ENCODE measurements around the gene RASSF3. TPM values are rescaled to one million over a fixed set of nuclear protein-coding genes. Genes with fewer than 3 reads are reported as not detected.

Gene RASSF3
- total RNA-seq, 1 donor from 2014 or later = 18.1 TPM

DNA sequence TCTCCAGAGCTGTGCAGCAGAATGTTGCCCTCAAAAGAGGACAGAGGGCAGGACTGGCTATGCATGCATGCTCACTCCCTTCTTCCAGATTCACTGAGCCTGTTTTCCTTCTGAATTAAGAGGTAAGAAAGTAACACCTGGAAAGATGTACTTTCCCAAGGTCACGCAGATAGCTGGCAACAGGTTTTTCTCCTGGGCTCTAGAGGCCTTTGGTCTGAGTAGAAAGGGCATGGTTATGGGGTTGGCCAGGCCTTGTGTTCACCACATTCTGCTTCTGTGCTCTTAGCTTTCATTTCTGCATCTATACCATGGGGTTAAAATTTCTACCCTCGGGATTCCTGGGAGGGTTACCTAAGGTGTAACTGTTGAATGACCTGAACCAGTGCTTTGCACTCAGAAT lies 57.5 kb downstream of the RASSF3 start:
- H3K27ac Mint-ChIP-seq (ENCODE audit: unreplicated experiment) = no peak overlapping the region
- H3K36me3 Mint-ChIP-seq (ENCODE audit: low read depth) = no peaks in the 10 kb centered on the region
- TF ChIP-seq CTCF (conservative IDR thresholded peaks at IDR 0.05) = no peak
- no peak for DNase-seq (ENCODE audit: low read depth, low spot score)
- H3K9me3 Mint-ChIP-seq = no peaks in the 10 kb centered on the region
- H3K4me3 Mint-ChIP-seq = no peak overlapping the region
- H3K27me3 Mint-ChIP-seq (ENCODE audit: low read depth) = no peaks in the 10 kb centered on the region
- H3K4me1 Mint-ChIP-seq = peaks cover 43% of the 10 kb centered on the region

- Mint-ChIP-seq H3K9me3 (no peaks in the 10 kb centered on the region), H3K27me3 (ENCODE audit: low read depth) (no peaks in the 10 kb centered on the region), H3K4me1 (peaks cover 53% of the 10 kb centered on the region), H3K36me3 (ENCODE audit: low read depth) (no peaks in the 10 kb centered on the region), H3K4me3 (no peak overlapping the region), H3K27ac (ENCODE audit: unreplicated experiment) (peak overlapping the region; percentile 5)
- no peak for DNase-seq (ENCODE audit: low read depth, low spot score)
- no peak for TF ChIP-seq CTCF (conservative IDR thresholded peaks at IDR 0.05)
These were observed 59.1 kb downstream of the RASSF3 start for GRCh38 chr12:64669270-64669842.

GRCh38 chr12:64670019-64670418 lies 59.7 kb downstream of the RASSF3 start:
- H3K27ac Mint-ChIP-seq (ENCODE audit: unreplicated experiment) = no peak overlapping the region
- H3K36me3 Mint-ChIP-seq (ENCODE audit: low read depth) = no peaks in the 10 kb centered on the region

GRCh38 chr12:64670919-64671639 lies 60.8 kb downstream of the RASSF3 start:
- H3K4me1 Mint-ChIP-seq = peaks cover 49% of the 10 kb centered on the region
- no peaks in the 10 kb centered on the region for H3K9me3 Mint-ChIP-seq
- no peak overlapping the region for H3K4me3 Mint-ChIP-seq
- no peak for DNase-seq (ENCODE audit: low read depth, low spot score)
- H3K27me3 Mint-ChIP-seq (ENCODE audit: low read depth) = no peaks in the 10 kb centered on the region
- H3K36me3 Mint-ChIP-seq (ENCODE audit: low read depth) = no peaks in the 10 kb centered on the region
- no peak overlapping the region for H3K27ac Mint-ChIP-seq (ENCODE audit: unreplicated experiment)
- no peak for TF ChIP-seq CTCF (conservative IDR thresholded peaks at IDR 0.05)

More at GRCh38 chr12:64670019-64670418, 59.7 kb downstream of the RASSF3 start:
- Mint-ChIP-seq H3K27me3 (ENCODE audit: low read depth) (no peaks in the 10 kb centered on the region), H3K9me3 (no peaks in the 10 kb centered on the region), H3K4me3 (no peak overlapping the region), H3K4me1 (peaks cover 56% of the 10 kb centered on the region)
- TF ChIP-seq CTCF (conservative IDR thresholded peaks at IDR 0.05) = peak; percentile 22
- no peak for DNase-seq (ENCODE audit: low read depth, low spot score)

GRCh38 chr12:64671681-64672080 lies 61.4 kb downstream of the RASSF3 start:
- no peak for TF ChIP-seq CTCF (conservative IDR thresholded peaks at IDR 0.05)
- no peaks in the 10 kb centered on the region for H3K27me3 Mint-ChIP-seq (ENCODE audit: low read depth)
- no peaks in the 10 kb centered on the region for H3K9me3 Mint-ChIP-seq
- H3K4me1 Mint-ChIP-seq = peaks cover 49% of the 10 kb centered on the region
- H3K27ac Mint-ChIP-seq (ENCODE audit: unreplicated experiment) = peak overlapping the region; percentile 57
- H3K36me3 Mint-ChIP-seq (ENCODE audit: low read depth) = no peaks in the 10 kb centered on the region
- no peak overlapping the region for H3K4me3 Mint-ChIP-seq
- DNase-seq (ENCODE audit: low read depth, low spot score) = no peak
